ENCODE data around the gene SBK1. TPM values are rescaled to one million over a fixed set of nuclear protein-coding genes. Genes with fewer than 3 reads are reported as not detected.

The SBK1 gene
- polyA plus RNA-seq, 2 of the 4 experiments (the other 2 are of a cell fraction) = 0.13 to 0.43 TPM

- TF ChIP-seq, protein P1, sequence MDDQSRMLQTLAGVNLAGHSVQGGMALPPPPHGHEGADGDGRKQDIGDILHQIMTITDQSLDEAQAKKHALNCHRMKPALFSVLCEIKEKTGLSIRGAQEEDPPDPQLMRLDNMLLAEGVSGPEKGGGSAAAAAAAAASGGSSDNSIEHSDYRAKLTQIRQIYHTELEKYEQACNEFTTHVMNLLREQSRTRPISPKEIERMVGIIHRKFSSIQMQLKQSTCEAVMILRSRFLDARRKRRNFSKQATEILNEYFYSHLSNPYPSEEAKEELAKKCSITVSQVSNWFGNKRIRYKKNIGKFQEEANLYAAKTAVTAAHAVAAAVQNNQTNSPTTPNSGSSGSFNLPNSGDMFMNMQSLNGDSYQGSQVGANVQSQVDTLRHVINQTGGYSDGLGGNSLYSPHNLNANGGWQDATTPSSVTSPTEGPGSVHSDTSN (IDR thresholded peaks at IDR 0.05) = no peak
- TF ChIP-seq HOXA7 (CRISPR knock-in tag; IDR thresholded peaks at IDR 0.05) (no peak), CHD4 (IDR thresholded peaks at IDR 0.05; ENCODE audit: borderline replicate concordance) (no peak), JUNB (IDR thresholded peaks at IDR 0.05) (no peak), MAFK (IDR thresholded peaks at IDR 0.05; ENCODE audit: partially characterized antibody) (no peak)
Observed at GRCh38 chr16:28319476-28320022, 27.2 kb downstream of the SBK1 start (continued).

DNA sequence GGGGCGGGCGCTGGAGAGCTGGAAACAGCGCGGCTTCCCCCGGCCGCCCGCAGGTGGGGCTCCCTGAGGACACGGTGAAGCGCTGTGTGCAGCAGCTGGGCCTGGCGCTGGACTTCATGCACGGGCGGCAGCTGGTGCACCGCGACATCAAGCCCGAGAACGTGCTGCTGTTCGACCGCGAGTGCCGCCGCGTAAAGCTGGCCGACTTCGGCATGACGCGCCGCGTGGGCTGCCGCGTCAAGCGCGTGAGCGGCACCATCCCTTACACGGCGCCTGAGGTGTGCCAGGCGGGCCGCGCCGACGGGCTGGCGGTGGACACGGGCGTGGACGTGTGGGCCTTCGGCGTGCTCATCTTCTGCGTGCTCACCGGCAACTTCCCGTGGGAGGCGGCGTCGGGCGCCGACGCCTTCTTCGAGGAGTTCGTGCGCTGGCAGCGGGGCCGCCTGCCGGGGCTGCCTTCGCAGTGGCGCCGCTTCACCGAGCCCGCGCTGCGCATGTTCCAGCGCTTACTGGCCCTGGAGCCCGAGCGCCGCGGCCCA, 27.8 kb downstream of the SBK1 start:
- no peak for DNase-seq (ENCODE audit: low read depth in 1 of 2, low spot score in 1 of 2)
- Histone ChIP-seq H3K4me2 (no peak overlapping the region), H3K4me3 (no peak overlapping the region), H3K4me1 (peaks cover 10% of the 10 kb centered on the region; the same call in 2 of the 3 replicates), H3K27ac (no peak overlapping the region), H3K9me3 (no peaks in the 10 kb centered on the region)
- no peak for FAIRE-seq
- no peak for ATAC-seq
- TF ChIP-seq MYC (IDR thresholded peaks at IDR 0.05; ENCODE audit: borderline replicate concordance, low read length) (no peak), RARB (CRISPR knock-in tag; IDR thresholded peaks at IDR 0.05) (no peak), HOXA7 (CRISPR knock-in tag; IDR thresholded peaks at IDR 0.05) (no peak), ZSCAN20 (CRISPR knock-in tag; IDR thresholded peaks at IDR 0.05) (no peak), EHMT2 (IDR thresholded peaks at IDR 0.05; ENCODE audit: low read depth) (no peak)
- TF ChIP-seq, protein P2, sequence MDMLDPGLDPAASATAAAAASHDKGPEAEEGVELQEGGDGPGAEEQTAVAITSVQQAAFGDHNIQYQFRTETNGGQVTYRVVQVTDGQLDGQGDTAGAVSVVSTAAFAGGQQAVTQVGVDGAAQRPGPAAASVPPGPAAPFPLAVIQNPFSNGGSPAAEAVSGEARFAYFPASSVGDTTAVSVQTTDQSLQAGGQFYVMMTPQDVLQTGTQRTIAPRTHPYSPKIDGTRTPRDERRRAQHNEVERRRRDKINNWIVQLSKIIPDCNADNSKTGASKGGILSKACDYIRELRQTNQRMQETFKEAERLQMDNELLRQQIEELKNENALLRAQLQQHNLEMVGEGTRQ (IDR thresholded peaks at IDR 0.05) = no peak
- ChIA-PET CTCF (interaction anchor here (32.1 kb wide), 1 partner anchor 28 kb away, joined by 864 read pairs; the partner anchor contains the start of gene SBK1), POLR2A (no interaction called here)
- WGBS (ENCODE audit: missing lambda C conversion rate) = 87% methylated on average over 56 of the region's 73 CpGs

DNA sequence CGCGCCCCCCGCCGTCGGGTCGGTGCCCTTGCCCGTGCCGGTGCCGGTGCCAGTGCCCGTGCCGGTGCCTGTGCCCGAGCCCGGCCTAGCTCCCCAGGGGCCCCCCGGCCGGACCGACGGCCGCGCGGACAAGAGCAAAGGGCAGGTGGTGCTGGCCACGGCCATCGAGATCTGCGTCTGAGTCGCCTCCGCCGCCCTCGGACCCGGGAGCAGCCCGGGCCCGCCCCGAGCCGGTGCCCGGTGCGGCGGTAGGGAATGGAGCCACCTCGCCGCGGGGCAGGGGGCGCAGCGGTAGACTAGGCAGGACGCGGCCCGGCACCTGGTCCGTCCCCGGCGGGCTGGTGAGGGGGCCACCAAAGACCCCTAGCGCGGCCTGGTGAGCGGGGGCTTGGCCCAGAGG, 28.4 kb downstream of the SBK1 start:
- FAIRE-seq = no peak
- no peak for ATAC-seq
- DNase-seq (ENCODE audit: low read depth in 1 of 2, low spot score in 1 of 2) = no peak
- Histone ChIP-seq H3K27ac (no peak overlapping the region), H3K9me3 (no peaks in the 10 kb centered on the region), H3K4me2 (no peak overlapping the region), H3K4me3 (no peak overlapping the region), H3K4me1 (peaks cover 10% of the 10 kb centered on the region; the same call in 2 of the 3 replicates)
- ChIA-PET POLR2A (no interaction called here), CTCF (interaction anchor here (1.7 to 32.1 kb wide), 4 partner anchors 28 to 296 kb away, joined by 7 to 864 read pairs (median 10); partner anchors contain the start of gene SBK1)
- TF ChIP-seq, protein P3, sequence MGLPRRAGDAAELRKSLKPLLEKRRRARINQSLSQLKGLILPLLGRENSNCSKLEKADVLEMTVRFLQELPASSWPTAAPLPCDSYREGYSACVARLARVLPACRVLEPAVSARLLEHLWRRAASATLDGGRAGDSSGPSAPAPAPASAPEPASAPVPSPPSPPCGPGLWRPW (IDR thresholded peaks at IDR 0.05) = no peak
- TF ChIP-seq, protein P2 (IDR thresholded peaks at IDR 0.05) = no peak
- no peak for TF ChIP-seq MAZ (IDR thresholded peaks at IDR 0.05; ENCODE audit: borderline replicate concordance, low read depth, low read length)
- TF ChIP-seq HOXB13 (CRISPR knock-in tag; IDR thresholded peaks at IDR 0.05; ENCODE audit: low read depth) = no peak
- TF ChIP-seq PHF8 (IDR thresholded peaks at IDR 0.05; ENCODE audit: borderline replicate concordance, low read depth) = no peak
- TF ChIP-seq CEBPB (IDR thresholded peaks at IDR 0.05) = no peak
- no peak for TF ChIP-seq RNF2 (IDR thresholded peaks at IDR 0.05; ENCODE audit: borderline replicate concordance, low read depth)
- WGBS (ENCODE audit: missing lambda C conversion rate) = 92% methylated on average over 24 of the region's 49 CpGs
